ENCODE data around the gene GOLGA6L2. TPM values are rescaled to one million over a fixed set of nuclear protein-coding genes. Genes with fewer than 3 reads are reported as not detected.

GOLGA6L2 gene
- total RNA-seq = under 0.01 TPM in 1 of 2 replicates, not detected in the other

GRCh38 chr15:23447107-23447500 lies at the start of gene GOLGA6L2:
TSS of gene GOLGA6L2 (minus strand) at chr15:23447243. CDS start at chr15:23447181, 62 bp downstream.

Other genes starting within 250 kb of the GOLGA6L2 start
- gene GOLGA6L26, start 113.0 kb downstream of the GOLGA6L2 start, total RNA-seq = not detected in 2 replicates
- under 0.01 TPM in 2 replicates for gene GOLGA8S, start 92.5 kb downstream of the GOLGA6L2 start, total RNA-seq
- gene MKRN3, start 118.4 kb upstream of the GOLGA6L2 start, total RNA-seq = 0.28 and 1.4 TPM in 2 replicates
- gene MAGEL2, start 200.6 kb upstream of the GOLGA6L2 start, total RNA-seq = under 0.01 and 0.37 TPM in 2 replicates
- gene NDN, start 240.1 kb upstream of the GOLGA6L2 start, total RNA-seq = 41.5 and 66.6 TPM in 2 replicates